NCI-H446 (cell line): Measurements from ENCODE around the gene RNF40.
"Not testable (repeated sequence)": the region's sequence is repeated elsewhere in the genome, so short reads cannot be mapped to it uniquely, and the experiment has no call there.

Source experiments
- DNase-seq, 2 experiments: peaks; one replicate each; lab custom pipeline; 2025; lab: John Stamatoyannopoulos, UW

RNF40 gene

GRCh38 chr16:30820952-30821421 lies 58.9 kb downstream of the RNF40 start:
- DNase-seq: no peak

GRCh38 chr16:30821441-30821840 lies 59.3 kb downstream of the RNF40 start:
- not testable (repeated sequence) for DNase-seq

GRCh38 chr16:30821891-30822290 lies 59.8 kb downstream of the RNF40 start:
- no peak for DNase-seq
